ENCODE measurements around the gene GJA10.

GRCh38 chr6:89921197-89921596 is 26.9 kb downstream of the GJA10 start:
- no peak for TF ChIP-seq CTCF (IDR thresholded peaks at IDR 0.05)
- TF ChIP-seq POLR2A (IDR thresholded peaks at IDR 0.05), result no peak

All from body of pancreas (tissue), 4 donors.